GM18498 (cell line): ENCODE measurements around the gene MPC1L.

Experiments used
- ATAC-seq: cut with Tn5 transposase; IDR thresholded peaks from one replicate; pipeline ENCODE4 v1.9.1; 2021; ENCODE audit warnings: mild to moderate bottlenecking, moderate library complexity; ENCODE audit not compliant: unreplicated experiment

MPC1L gene

DNA sequence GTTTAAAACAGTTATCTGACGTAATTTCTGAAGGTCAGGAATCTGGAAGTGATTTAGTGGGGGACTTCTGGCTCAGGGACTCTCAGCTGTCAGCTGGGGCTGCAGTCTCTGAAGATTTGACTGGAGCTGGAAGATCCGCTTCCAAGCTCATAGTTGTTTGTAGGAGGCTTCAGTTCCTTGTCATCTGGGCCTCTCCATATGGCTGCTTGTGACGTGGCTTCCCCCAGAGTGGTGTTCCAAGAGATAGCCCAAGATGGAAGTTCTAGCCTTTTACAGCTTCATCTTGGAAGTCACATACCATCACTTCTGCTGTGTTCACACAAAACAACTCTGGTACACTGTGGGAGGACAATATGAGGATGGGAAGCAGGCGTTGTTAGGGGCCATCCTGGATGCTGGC is 2.1 kb downstream of the MPC1L start:
- ATAC-seq = no peak

GRCh38 chrX:40628506-40628905 is 5.3 kb downstream of the MPC1L start:
- no peak for ATAC-seq

- no peak for ATAC-seq
Observed at GRCh38 chrX:40632199-40632598, 9.0 kb downstream of the MPC1L start.

DNA sequence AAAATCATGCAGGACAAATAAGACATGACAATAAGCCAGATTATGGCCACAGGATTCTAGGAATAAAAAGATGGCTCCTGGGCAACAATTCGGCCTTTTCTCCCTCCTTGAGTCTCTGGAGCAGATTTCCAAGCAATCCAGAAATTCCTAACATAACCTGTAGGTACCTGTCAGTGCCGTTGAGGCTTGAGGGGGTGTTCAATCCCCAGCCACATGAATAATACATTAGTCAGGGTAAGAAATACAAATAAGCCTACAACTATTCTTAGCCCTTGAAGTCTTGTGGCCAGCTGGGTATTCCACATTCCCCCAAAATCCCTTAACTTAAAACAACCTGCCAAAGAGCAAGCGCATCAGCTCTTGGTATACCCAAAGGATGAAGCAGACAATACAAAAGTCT is 14.5 kb downstream of the MPC1L start:
- no peak for ATAC-seq

- no peak for ATAC-seq
Observed at GRCh38 chrX:40644176-40644575, 20.9 kb downstream of the MPC1L start.

- ATAC-seq = peak; percentile 40
Observed at GRCh38 chrX:40644821-40645358, 21.7 kb downstream of the MPC1L start.

- peak; percentile 32 for ATAC-seq
Observed at GRCh38 chrX:40646489-40647306, 23.5 kb downstream of the MPC1L start.

- peak; percentile 69 for ATAC-seq
Observed at GRCh38 chrX:40647307-40648197, 24.3 kb downstream of the MPC1L start, which contains the start of gene CXorf38. CXorf38 (minus strand) TSS chrX:40647561; CDS start chrX:40647520, 41 bp downstream.

GRCh38 chrX:40651620-40652223 is 28.5 kb downstream of the MPC1L start:
- ATAC-seq = no peak

DNA sequence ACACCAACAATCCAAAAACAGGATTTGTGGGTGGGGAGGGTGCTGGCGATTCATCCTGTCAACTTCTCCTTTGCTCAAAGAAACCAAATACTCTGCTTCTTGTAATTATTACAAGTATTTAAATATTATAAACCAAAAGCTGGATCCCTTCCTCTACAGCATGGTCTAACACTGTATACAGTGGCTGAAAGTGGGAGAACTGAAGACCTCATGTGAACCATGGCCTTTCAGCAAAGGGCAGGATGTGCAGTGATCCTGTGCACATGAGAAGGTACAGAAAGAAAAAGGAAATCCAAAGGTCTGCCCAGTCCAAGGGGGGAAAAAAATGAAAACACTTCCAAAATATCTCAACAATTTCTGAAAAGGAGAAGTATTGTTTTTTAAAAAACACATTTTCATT is 29.4 kb downstream of the MPC1L start:
- ATAC-seq = no peak

- no peak for ATAC-seq
Observed at GRCh38 chrX:40653535-40653934, 30.3 kb downstream of the MPC1L start.

GRCh38 chrX:40660381-40660780 is 37.2 kb downstream of the MPC1L start:
- no peak for ATAC-seq

DNA sequence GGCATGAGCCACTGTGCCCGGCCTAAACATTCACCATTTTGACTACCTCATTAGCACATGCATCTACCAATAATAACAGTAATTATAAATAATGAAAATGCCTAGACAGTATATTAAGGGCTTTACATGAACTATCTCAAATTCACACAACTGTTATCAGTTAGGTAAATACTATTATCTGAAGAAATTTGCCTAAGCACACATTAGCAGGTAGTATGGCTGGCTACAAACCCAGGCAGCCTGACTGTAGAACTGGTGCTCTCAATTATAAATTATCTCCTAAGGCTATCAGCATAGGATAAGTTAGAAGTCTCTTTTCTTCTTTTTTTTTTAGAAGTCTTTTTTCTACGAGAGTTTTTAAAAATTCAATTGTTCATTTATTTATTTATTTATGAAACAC is 38.3 kb downstream of the MPC1L start:
- no peak for ATAC-seq

- ATAC-seq = peak; percentile 76
Observed at GRCh38 chrX:40663078-40663740, 40.0 kb downstream of the MPC1L start.

GRCh38 chrX:40663880-40664630 is 40.8 kb downstream of the MPC1L start:
- no peak for ATAC-seq

- ATAC-seq = no peak
Observed at GRCh38 chrX:40671126-40671525, 47.9 kb downstream of the MPC1L start.
